HEK293T (cell line): ENCODE measurements around the gene COPS3.

Source experiments
- FOXK2 ChIP-seq: fragments of 450-650 bp; IDR thresholded peaks from 2 replicates; pipeline ENCODE4 v1.6.1; 2016; ENCODE audit warnings: mild to moderate bottlenecking
- L3MBTL2 ChIP-seq: fragments of 450-650 bp; conservative IDR thresholded peaks from 2 replicates; pipeline ENCODE4 v1.6.1; 2016; ENCODE audit warnings: mild to moderate bottlenecking

- no peak for TF ChIP-seq FOXK2
- no peak for TF ChIP-seq L3MBTL2
These were observed 76.3 kb downstream of the COPS3 start for GRCh38 chr17:17204635-17205231.
